PC-3 (cell line): ENCODE results near the gene MZB1.

ENCODE experiments used
- EZH2 ChIP-seq: fragments of 300-600 bp; sonication (generic); IDR thresholded peaks from one replicate; pipeline ENCODE4 v1.6.1; 2017; ENCODE audit warnings: antibody characterized with exemption, mild to moderate bottlenecking, low read length; ENCODE audit not compliant: unreplicated experiment
- EZH2phosphoT487 ChIP-seq: fragments of 300-600 bp; sonication (generic); IDR thresholded peaks from 2 replicates; pipeline ENCODE4 v1.6.1; 2018; ENCODE audit warnings: mild to moderate bottlenecking, antibody characterized with exemption, low read length, borderline replicate concordance
- TF ChIP-seq, protein P1 (sequence below): fragments of 300-600 bp; sonication (generic); conservative IDR thresholded peaks from 2 replicates; pipeline ENCODE4 v1.5.1; 2017; ENCODE audit warnings: antibody characterized with exemption, low read depth, mild to moderate bottlenecking, low read length

DNA sequence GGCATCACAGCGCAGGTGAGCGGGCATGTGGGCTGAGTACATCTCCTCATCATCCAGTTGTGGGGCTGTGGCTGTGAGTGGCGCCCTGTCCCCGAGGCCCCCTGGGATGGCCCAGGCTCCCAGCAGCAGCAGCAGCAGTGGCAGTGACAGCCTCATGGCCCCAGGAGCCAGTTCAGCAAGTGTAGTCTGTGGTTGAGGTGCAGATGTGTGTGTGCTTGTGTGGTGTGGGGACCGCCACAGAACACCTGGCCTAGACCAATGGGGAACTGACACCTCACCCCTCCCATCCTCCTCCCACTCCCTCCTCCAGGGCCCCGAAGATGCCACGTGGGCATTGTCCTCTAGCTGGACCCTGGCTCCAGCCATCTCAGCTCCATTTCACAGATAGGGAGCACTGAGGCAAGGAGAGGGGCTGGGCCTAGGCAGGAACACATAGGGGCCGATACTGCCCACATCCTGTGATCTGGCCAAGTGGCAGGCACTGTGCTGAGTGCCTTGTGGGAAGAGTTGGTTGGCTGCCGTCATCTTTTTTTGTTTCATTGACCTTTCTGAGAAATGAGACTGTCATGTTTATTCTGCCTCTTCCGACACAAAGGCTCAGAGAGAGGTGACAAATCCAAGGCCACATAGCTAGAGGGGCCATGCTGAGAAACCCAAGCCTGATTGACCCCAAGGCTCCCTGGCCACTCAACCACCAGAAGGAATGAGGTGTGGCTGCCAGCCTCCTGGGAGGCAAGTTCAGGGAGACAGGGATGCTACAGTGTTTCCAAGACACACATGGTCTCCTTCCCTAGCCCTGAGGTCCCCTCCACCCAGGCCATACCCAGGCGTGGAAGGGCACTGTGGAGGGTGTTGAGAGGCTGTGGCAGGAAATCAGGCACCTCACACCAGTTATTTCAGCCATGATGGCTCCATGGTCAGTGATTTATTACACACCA is at the start of gene MZB1:
- TF ChIP-seq EZH2: no peak
- TF ChIP-seq, protein P1, sequence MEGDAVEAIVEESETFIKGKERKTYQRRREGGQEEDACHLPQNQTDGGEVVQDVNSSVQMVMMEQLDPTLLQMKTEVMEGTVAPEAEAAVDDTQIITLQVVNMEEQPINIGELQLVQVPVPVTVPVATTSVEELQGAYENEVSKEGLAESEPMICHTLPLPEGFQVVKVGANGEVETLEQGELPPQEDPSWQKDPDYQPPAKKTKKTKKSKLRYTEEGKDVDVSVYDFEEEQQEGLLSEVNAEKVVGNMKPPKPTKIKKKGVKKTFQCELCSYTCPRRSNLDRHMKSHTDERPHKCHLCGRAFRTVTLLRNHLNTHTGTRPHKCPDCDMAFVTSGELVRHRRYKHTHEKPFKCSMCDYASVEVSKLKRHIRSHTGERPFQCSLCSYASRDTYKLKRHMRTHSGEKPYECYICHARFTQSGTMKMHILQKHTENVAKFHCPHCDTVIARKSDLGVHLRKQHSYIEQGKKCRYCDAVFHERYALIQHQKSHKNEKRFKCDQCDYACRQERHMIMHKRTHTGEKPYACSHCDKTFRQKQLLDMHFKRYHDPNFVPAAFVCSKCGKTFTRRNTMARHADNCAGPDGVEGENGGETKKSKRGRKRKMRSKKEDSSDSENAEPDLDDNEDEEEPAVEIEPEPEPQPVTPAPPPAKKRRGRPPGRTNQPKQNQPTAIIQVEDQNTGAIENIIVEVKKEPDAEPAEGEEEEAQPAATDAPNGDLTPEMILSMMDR: no peak
- no peak for TF ChIP-seq EZH2phosphoT487
